H7 (cell line): ENCODE results near the gene ARHGEF38. TPM values are rescaled to one million over a fixed set of nuclear protein-coding genes. Genes with fewer than 3 reads are reported as not detected.
A peak's percentile ranks its signal among the peaks of the same experiment; 100 is the strongest.

Experiments
- DNase-seq: peaks from one replicate; pipeline ENCODE4 v3.0.0; 2012
- H3K27me3 ChIP-seq: 2 replicates; pipeline ENCODE4 v1.6.0; 2011; ENCODE audit warnings: mild to moderate bottlenecking, low read length; ENCODE audit not compliant: control insufficient read depth, insufficient read depth
- H3K36me3 ChIP-seq: replicated peaks from 2 replicates; pipeline ENCODE4 v1.5.1; 2011; ENCODE audit warnings: low read length; ENCODE audit not compliant: control insufficient read depth, insufficient read depth
- H3K4me3 ChIP-seq: 2 replicates; pipeline ENCODE4 v1.5.1; 2011; ENCODE audit warnings: low read depth, mild to moderate bottlenecking, control low read depth, low read length, moderate library complexity; ENCODE audit not compliant: insufficient read depth
- total RNA-seq: library from RNA; depleted of rRNA; stranded (reverse); fragments of >200 nt; shearing (Covaris generic); gene quantifications from 2 replicates; pipeline ENCODE4 v1.2.3, GENCODE V29; 2014; rRNA removed

The ARHGEF38 gene, protein sequence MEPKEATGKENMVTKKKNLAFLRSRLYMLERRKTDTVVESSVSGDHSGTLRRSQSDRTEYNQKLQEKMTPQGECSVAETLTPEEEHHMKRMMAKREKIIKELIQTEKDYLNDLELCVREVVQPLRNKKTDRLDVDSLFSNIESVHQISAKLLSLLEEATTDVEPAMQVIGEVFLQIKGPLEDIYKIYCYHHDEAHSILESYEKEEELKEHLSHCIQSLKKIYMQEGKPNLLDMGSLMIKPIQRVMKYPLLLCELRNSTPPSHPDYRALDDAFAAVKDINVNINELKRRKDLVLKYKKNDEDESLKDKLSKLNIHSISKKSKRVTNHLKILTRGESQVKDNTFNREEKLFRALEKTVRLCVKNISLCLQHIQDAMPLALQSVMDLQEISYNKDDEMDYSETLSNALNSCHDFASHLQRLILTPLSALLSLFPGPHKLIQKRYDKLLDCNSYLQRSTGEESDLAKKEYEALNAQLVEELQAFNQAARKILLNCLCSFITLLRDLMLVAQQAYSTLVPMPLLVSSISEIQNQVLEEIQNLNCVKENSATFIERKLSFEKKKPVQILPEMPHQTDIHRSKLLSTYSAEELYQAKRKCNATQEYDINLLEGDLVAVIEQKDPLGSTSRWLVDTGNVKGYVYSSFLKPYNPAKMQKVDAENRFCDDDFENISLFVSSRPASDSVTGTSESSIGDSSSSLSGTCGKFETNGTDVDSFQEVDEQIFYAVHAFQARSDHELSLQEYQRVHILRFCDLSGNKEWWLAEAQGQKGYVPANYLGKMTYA
- total RNA-seq: not detected in 2 replicates

GRCh38 chr4:105551965-105552746 lies at the start of gene ARHGEF38:
Gene ARHGEF38, plus strand, starts transcription at chr4:105552620. Its CDS starts 146 bp downstream, at chr4:105552766.
- DNase-seq: no peak
- Histone ChIP-seq H3K27me3 (peaks cover 83% of the 10 kb centered on the region), H3K4me3 (no peak within 1 kb of the TSS), H3K36me3 (no peaks in the 10 kb centered on the region)

- Histone ChIP-seq H3K4me3 (no peak overlapping the region), H3K27me3 (no peaks in the 10 kb centered on the region), H3K36me3 (no peaks in the 10 kb centered on the region)
- no peak for DNase-seq
These were observed 48.9 kb upstream of the ARHGEF38 start for GRCh38 chr4:105503484-105503883.

DNA sequence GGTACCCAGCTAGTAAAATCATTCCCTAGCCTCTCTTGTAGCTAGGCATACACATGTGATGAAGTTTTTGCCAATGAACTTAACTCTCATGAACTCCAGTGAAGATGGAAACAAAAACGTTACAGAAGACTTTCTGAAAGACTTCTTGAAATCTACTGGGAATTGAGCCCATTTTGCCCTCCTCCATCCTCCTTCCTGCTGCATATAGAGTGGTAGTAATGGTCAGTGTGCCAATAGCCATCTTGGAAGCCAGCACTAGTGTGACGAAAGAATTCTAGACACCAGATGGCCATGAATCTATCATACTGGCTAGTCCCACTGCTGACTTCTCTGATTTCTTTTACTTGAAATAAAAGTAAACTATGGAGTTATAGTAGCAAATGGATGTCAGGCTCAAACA lies 47.7 kb upstream of the ARHGEF38 start:
- H3K27me3 ChIP-seq: no peaks in the 10 kb centered on the region
- no peaks in the 10 kb centered on the region for H3K36me3 ChIP-seq
- H3K4me3 ChIP-seq: no peak overlapping the region
- DNase-seq: no peak

DNA sequence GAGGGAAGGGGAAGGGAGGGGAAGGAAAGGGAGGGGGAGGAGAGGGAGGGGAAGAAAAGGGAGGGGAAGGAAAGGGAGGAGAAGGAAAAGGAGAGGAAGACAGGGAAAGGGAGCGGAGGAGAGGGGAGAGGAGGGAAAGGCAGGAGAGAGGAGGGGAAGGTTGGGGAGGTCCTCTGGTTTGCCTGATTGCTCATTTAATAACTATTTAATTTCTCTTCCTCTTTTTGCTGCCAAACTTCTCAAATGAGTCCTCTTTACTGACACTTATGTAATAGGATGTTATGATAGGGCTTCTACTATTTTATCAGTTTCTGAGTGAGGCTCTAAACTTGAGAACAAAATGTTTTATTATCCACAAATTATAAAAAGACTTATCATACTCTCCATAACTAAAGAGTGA lies 43.1 kb upstream of the ARHGEF38 start:
- no peak for DNase-seq
- no peaks in the 10 kb centered on the region for H3K36me3 ChIP-seq
- H3K4me3 ChIP-seq: no peak overlapping the region
- no peaks in the 10 kb centered on the region for H3K27me3 ChIP-seq

- no peak overlapping the region for H3K4me3 ChIP-seq
- no peaks in the 10 kb centered on the region for H3K27me3 ChIP-seq
- no peaks in the 10 kb centered on the region for H3K36me3 ChIP-seq
- DNase-seq: no peak
These were observed 42.7 kb upstream of the ARHGEF38 start for GRCh38 chr4:105509714-105510113.

GRCh38 chr4:105510245-105510644 lies 42.2 kb upstream of the ARHGEF38 start:
- Histone ChIP-seq H3K4me3 (no peak overlapping the region), H3K36me3 (no peaks in the 10 kb centered on the region), H3K27me3 (no peaks in the 10 kb centered on the region)
- no peak for DNase-seq

DNA sequence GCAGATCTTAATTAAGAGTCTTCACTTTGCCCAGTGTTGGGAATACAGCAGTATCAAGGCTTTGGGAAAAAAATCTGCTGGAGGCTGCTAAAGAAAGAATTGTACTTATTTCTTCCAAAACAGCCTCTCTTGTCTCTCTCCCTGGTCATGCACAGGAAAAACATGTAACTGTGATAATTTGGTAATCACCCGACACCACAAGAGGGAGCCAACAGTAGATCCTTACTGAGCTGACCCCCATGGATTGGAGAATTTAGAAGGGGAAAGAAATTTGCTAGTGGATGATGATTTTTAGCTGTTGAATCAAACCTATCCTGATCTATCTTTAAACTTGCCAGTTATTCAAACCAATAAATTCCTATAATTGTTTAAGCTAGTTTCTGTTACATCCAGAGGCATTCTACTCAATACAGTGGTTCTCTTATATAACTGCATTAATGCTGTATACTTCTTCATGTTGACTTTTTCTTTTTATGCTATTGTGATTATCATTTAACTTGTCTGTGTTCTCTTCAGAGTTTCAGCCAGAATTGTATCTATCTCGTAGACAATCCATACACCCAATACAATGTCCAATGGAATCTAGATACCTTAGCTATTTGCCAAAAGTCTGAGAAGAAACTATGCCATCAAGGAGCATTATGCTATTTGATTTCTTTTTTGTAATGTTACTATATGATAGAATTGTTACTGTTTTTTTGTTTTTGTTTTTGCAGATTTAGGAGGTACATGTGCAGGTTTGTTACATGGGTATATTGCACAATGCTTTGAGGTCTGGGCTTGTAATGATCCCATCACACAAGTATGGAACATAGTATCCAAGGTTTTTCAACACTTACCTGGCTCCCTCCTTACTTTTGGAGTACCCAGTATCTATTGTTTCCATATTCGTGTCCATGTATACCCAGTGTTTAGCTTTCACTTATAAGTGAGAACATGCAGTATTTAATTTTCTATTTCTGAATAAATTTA lies 31.3 kb upstream of the ARHGEF38 start:
- no peaks in the 10 kb centered on the region for H3K36me3 ChIP-seq
- H3K27me3 ChIP-seq: no peaks in the 10 kb centered on the region
- no peak overlapping the region for H3K4me3 ChIP-seq
- DNase-seq: peak; percentile 55

DNA sequence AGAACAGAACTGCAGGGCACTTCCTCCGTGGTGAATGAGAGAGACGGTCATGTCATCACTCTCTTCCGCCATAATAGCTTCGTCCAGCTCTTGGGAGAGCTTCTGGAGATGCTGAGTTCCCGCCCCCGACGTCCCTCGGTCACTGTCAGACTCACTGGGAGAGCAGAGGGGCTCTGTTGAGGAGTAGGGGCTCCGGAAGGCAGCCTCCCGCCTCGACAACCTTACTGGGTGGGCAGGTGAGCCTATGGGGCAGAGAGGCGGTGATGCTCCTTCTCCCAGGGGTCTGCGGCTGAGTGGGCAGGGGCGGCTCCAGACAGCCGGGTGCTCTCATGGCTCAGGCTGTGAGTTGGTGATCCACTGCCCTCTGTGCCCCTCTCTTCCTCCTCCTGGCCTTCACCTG lies 25.8 kb upstream of the ARHGEF38 start:
- no peaks in the 10 kb centered on the region for H3K27me3 ChIP-seq
- no peak overlapping the region for H3K4me3 ChIP-seq

DNA sequence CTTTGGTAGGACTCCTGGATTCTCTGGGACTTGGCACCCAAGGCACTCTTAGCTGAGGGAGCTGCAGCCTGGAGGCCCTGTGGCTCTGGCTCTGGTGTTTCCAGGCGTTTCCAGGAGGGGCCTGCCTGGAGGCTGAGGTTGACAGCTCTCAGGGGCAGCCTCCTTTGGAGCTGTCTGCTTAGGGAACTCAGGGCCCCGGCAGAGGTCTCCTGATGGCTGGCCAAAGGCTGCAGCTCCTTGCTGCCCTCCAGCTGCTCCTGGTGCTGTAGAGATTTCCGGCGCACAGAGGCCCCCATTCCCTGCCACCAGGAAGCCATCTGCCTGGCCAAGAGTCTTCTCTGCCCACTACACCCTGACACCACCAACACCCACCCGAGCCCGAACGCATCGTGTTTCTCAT lies 25.3 kb upstream of the ARHGEF38 start:
- H3K27me3 ChIP-seq: no peaks in the 10 kb centered on the region
- DNase-seq: peak; percentile 12
- no peaks in the 10 kb centered on the region for H3K36me3 ChIP-seq
- H3K4me3 ChIP-seq: no peak overlapping the region

More for the DNA sequence above, 25.8 kb upstream of the ARHGEF38 start:
- no peak for DNase-seq
- no peaks in the 10 kb centered on the region for H3K36me3 ChIP-seq

GRCh38 chr4:105536601-105537000 lies 15.8 kb upstream of the ARHGEF38 start:
- no peak for DNase-seq
- no peak overlapping the region for H3K4me3 ChIP-seq
- H3K36me3 ChIP-seq: no peaks in the 10 kb centered on the region
- H3K27me3 ChIP-seq: no peaks in the 10 kb centered on the region

- peaks cover 2% of the 10 kb centered on the region; the same call in 1 of the 2 replicates for H3K27me3 ChIP-seq
- no peak for DNase-seq
- no peaks in the 10 kb centered on the region for H3K36me3 ChIP-seq
- no peak overlapping the region for H3K4me3 ChIP-seq
These were observed 11.0 kb upstream of the ARHGEF38 start for GRCh38 chr4:105541420-105541819.

DNA sequence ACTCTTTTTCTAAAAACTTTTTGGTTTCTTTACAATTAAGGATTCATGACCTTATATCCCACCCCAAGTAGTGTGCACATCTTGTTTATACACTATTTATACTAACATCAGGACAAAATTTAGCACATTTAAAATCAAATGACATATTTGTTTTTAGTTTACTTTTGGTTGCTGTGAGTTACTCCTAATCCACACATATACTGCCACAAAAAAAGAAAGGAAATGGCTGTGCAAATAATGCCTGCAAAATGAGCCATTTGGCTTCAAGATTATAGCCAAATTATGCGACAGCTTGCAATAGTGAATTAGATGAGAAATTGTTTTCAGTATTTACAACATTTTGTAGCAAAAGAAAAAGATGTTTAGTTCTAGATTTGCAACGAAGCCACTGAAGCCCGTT lies 10.4 kb upstream of the ARHGEF38 start:
- DNase-seq: no peak
- Histone ChIP-seq H3K4me3 (no peak overlapping the region), H3K27me3 (peaks cover 2% of the 10 kb centered on the region; the same call in 1 of the 2 replicates), H3K36me3 (no peaks in the 10 kb centered on the region)

DNA sequence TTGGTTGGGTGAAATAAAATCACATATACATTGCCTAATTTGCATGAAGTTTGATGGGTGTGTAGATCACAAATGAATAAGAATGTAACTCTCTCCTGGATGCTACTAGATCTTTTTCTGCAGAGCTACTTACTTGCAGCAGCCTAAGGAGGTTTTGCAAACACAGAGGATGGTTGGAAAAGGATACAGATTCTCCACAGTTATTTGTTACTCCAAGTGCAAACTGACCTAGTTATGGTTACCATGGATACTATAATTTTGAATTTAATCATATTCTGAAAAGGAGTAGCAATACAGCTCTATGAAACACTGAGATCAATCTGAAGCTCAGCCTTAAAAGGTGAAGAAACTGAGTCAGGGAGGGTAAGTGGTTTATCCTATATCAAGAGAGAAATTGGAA lies 9.1 kb upstream of the ARHGEF38 start:
- DNase-seq: no peak
- peaks cover 7% of the 10 kb centered on the region for H3K27me3 ChIP-seq

More for the DNA sequence above, 9.1 kb upstream of the ARHGEF38 start:
- Histone ChIP-seq H3K36me3 (no peaks in the 10 kb centered on the region), H3K4me3 (no peak overlapping the region)
